Activated CD4-positive, alpha-beta T cell treated with anti-CD3 and anti-CD28 coated beads, Interleukin-2, amount 50 U/mL, for 48 hours (primary cell): ENCODE measurements around the gene TESK1.
"Not testable (repeated sequence)": the region's sequence is repeated elsewhere in the genome, so short reads cannot be mapped to it uniquely, and the experiment has no call there.

ENCODE experiments used
- DNase-seq, 2 experiments: peaks; one replicate each; pipeline ENCODE4 v3.0.0-alpha.2; 2020

Gene TESK1

GRCh38 chr9:35604578-35605350 lies at the start of gene TESK1:
TSS of gene TESK1 (plus strand) at chr9:35605262. CDS start at chr9:35605620, 358 bp downstream.
- DNase-seq = peak; percentile 86 to 89

GRCh38 chr9:35555881-35556280 lies 49.2 kb upstream of the TESK1 start:
- DNase-seq = no peak

GRCh38 chr9:35556776-35557175 lies 48.3 kb upstream of the TESK1 start:
- no peak for DNase-seq

DNA sequence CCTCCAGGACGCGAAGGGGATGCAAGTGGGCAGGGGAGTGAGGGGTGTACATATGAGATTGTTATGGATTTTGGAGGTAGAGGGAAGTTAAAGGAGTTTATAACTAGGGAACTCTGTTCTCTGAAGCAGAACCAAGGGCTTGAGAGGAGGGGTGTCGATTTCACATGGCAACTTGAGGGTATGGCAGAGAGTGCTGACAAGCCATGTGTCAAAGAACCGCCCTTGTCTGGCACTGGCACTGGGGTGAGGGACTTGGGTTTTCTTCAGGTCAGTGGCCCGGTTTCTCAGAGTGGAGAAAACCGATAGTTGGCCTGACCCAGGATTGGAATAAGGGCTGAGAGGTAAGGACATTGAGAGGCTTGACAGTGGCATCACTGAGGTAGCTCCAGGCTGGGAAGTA lies 47.7 kb upstream of the TESK1 start:
- no peak for DNase-seq

DNA sequence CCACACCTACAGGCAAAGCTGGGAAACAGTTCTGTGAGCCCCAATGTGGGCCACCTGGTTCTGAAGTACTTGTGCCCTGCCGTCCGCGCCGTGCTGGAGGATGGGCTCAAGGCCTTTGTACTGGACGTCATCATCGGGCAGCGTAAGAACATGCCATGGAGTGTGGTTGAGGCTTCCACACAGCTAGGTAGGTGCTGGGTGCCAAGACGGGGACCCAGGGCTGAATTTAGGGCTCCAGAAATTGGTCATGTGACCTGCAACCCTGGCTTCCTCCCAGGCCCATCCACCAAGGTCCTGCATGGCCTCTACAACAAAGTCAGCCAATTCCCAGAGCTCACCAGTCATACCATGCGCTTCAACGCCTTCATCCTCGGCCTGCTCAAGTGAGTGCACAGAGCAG lies 46.9 kb upstream of the TESK1 start:
- DNase-seq = no peak

DNA sequence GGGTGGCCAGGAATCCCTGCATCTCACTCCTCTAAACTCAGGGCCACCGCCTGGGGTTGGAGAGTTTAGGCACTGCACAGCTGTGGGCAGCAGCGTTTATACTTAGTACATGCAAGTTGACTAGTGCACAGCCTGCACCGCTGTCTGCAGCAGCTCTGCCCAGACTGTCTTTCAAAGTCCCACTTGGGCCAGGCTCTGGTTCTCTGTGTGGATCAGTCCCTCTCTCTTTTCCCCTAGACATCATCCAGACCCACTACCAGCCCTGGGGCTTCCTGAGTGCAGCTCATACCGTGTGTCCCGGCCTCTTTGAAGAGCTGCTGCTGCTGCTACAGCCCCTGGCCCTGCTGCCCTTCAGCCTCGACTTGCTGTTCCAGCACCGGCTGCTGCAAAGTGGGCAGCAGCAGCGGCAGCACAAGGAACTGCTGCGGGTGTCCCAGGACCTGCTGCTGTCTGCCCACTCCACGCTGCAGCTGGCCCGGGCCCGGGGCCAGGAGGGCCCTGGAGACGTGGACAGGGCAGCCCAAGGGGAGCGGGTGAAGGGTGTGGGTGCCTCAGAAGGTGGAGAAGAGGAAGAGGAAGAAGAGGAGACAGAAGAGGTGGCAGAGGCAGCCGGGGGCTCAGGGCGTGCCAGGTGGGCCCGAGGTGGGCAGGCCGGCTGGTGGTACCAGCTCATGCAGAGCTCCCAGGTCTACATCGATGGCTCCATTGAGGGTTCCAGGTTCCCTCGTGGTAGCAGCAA lies 45.1 kb upstream of the TESK1 start:
- DNase-seq = no peak

- no peak for DNase-seq
Observed at GRCh38 chr9:35560625-35561337, 44.3 kb upstream of the TESK1 start.

DNA sequence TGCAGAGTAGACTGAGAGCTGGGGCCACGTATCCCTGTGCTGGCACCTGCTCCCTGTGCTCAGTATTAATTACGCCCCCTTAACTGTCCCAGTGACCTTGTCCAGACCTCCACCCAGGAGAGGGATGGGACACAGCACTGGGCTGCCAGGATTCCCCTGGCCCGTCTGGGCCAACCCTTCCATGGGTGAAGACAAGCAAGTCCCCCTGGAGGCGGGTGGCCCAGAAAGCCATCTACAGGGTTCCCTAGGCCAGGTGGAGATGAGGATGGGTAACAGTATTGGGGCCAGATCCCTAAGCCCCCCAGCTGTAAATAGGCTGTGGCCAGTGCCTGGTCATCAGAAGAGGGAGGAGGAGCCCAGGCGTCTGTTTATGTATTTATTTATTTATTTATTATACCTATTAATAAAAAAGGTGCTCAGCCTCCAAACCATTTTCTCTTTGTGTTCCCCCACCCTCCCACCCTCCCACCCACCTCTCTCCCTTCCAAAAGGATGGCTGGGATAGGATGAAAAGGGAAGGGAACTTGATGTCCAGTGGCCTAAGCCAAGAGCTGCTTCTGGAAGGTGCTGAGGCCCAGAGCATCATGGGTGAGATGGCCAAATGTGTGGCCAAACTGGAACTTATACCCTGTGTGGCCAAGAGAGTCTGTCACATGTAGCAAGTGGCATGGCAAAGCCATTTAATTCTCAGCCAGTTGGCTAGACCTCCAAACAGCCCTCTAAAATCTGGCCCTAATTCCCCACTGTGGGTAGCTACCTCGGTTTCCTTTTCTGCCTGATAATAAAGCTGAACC lies 43.4 kb upstream of the TESK1 start:
- DNase-seq = no peak

- DNase-seq = no peak
Observed at GRCh38 chr9:35562895-35563780, 41.9 kb upstream of the TESK1 start.

DNA sequence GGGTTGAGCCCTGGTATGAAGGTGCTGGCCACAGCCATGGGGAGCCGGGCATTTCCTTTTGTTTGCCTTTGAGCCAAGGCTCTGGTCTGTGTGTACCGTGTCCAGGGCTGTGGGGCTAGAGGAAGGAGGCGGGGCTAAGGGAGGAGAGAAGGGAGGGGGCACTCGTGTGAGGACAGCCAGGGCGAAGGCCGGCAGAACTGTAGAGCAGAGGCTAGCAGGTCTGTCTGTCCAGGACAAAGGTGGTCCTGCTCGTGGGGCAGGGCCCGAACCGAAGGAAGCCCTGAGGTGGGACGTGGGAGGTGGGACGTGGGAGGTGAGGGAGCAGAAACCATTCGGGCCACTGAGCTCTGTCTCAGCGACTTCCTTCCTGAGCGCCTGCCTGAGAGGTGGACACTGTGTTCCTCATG lies 41.3 kb upstream of the TESK1 start:
- no peak for DNase-seq

DNA sequence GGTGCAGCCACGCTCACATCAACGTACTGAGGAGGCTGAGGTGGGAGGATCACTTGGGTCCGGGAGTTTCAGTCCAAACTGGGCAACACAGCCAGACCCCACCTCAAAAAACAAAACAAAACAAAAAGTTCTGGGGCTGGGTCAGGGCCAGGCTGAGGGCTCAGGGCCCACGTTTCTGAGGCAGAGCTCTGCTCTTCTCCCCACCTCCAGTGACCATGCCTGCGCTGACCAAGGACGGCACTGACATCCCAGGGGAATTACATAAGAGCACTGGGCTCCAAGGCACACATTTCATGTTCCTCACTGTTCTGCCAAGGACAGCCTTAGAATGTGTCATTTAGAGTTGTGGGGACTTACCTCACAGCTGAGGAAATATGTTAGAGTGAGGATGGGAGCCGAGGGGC lies 40.4 kb upstream of the TESK1 start:
- DNase-seq = no peak

- DNase-seq = no peak
Observed at GRCh38 chr9:35566417-35566816, 38.6 kb upstream of the TESK1 start.

DNA sequence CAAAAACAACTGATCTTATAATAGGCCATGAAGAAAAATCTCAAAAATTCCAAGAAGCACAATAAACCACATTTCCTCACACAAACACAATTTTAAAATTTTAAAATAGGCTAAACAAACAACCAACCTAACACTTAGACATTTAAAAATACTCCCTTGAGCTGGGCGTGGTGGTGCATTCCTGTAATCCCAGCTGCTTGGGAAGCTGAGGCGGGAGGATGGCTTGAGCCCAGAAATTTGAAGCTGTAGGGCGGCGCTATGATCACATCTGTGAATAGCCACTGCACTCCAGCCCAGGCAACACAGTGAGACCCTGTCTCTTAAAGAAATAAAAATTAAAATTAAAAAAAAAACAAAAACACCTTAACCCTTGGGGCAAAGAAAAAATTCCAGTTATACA lies 36.9 kb upstream of the TESK1 start:
- no peak for DNase-seq

- no peak for DNase-seq
Observed at GRCh38 chr9:35569206-35569605, 35.9 kb upstream of the TESK1 start.

GRCh38 chr9:35570709-35571504 lies 34.2 kb upstream of the TESK1 start:
- DNase-seq = peak; percentile 47 to 69

- no peak for DNase-seq
Observed at GRCh38 chr9:35574578-35575122, 30.4 kb upstream of the TESK1 start.

- DNase-seq = no peak
Observed at GRCh38 chr9:35575478-35575877, 29.6 kb upstream of the TESK1 start.

GRCh38 chr9:35577486-35577885 lies 27.6 kb upstream of the TESK1 start:
- no peak for DNase-seq

DNA sequence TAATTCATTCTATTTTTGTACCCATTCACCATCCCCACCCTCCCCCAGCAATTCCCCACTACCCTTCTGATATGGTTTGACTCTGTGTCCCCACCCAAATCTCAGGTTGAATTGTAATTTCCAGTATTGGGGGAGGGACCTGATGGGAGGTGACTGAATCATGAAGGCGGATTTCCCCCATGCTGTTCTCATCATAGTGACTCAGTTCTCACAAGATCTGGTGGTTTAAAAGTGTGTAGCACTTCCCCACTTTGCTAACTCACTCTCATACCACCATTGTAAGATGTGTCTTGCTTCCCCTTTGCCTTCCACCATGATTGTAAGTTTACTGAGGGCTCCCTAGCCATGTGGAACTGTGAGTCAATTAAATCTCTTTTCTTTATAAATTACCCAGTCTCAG lies 25.9 kb upstream of the TESK1 start:
- peak; percentile 20 to 48 for DNase-seq

- DNase-seq = not testable (repeated sequence)
Observed at GRCh38 chr9:35579659-35580227, 25.3 kb upstream of the TESK1 start.
